Transverse colon (tissue), 4 donors: ENCODE results near the gene PRCD. TPM values are rescaled to one million over a fixed set of nuclear protein-coding genes. Genes with fewer than 3 reads are reported as not detected.

Source experiments
- DNase-seq: peaks from one replicate; pipeline ENCODE4 v3.0.0-alpha.2; 2019
- H3K27ac ChIP-seq, 4 donors: fragments of 200-600 bp; sonication (generic); 2 replicates each; pipeline ENCODE4 v1.5.1; 2016 to 2018; ENCODE audit warnings: inconsistent platforms in 4 of 4
- H3K27me3 ChIP-seq: fragments of 200-600 bp; sonication (generic); 2 replicates; pipeline ENCODE4 v1.5.1; 2017; ENCODE audit warnings: inconsistent platforms
- H3K36me3 ChIP-seq, 4 donors: fragments of 200-600 bp; sonication (generic); 2 replicates each; pipeline ENCODE4 v1.5.1; 2017 to 2019; ENCODE audit warnings: inconsistent platforms in 4 of 4
- H3K4me1 ChIP-seq, 4 donors: fragments of 200-600 bp; sonication (generic); 2 replicates each; pipeline ENCODE4 v1.5.1; 2017 to 2020; ENCODE audit warnings: inconsistent platforms in 4 of 4
- H3K4me3 ChIP-seq, 4 donors: fragments of 200-600 bp; sonication (generic); 1 replicate in 1 of 4; 2 replicates in 3 of 4; pipeline versions ENCODE4 v1.5.1 to v1.6.1; 2017 to 2019; ENCODE audit warnings: inconsistent platforms in 4 of 4
- H3K9me3 ChIP-seq, 2 donors: fragments of 200-600 bp; sonication (generic); 2 replicates each; pipeline ENCODE4 v1.5.1; 2017 to 2019; ENCODE audit warnings: inconsistent platforms in 2 of 2
- CTCF ChIP-seq, 5 experiments: fragments of 200-600 bp in 3 of 5; fragments of 450-650 bp in 2 of 5; sonication (generic) in 3 of 5; IDR thresholded peaks; 1 replicate in 2 of 5; 2 replicates in 3 of 5; pipeline ENCODE4 v1.5.1; 2016 to 2017; ENCODE audit warnings: antibody characterized with exemption in 5 of 5, inconsistent platforms in 3 of 5, mild to moderate bottlenecking in 2 of 5, moderate library complexity in 1 of 5
- EP300 ChIP-seq: sonication (generic); formaldehyde crosslinking; IDR thresholded peaks from one replicate; pipeline ENCODE4 v1.6.1; 2017; ENCODE audit warnings: antibody characterized with exemption, low read depth
- POLR2A ChIP-seq: fragments of 450-650 bp; IDR thresholded peaks from one replicate; pipeline ENCODE4 v1.6.1; 2016; ENCODE audit warnings: antibody characterized with exemption, mild to moderate bottlenecking, moderate library complexity
- POLR2AphosphoS5 ChIP-seq, 3 donors: sonication (generic); formaldehyde crosslinking; IDR thresholded peaks; one replicate each; pipeline ENCODE4 v1.6.1; 2016; ENCODE audit warnings: antibody characterized with exemption in 3 of 3
- WGBS, 2 donors: methylation state at CpG; one replicate each; pipeline ENCODE4 v1.1.5; 2018; ENCODE audit warnings: low coverage in 1 of 2; 5-methylcytosine and 5-hydroxymethylcytosine counted together
- in situ Hi-C, 4 donors: fragments of 200-750 bp; cut with MboI; loops; one replicate each; pipeline versions ENCODE4 v1.15.0 to v1.15.1; 2017; ENCODE audit warnings: low sequenced_read_pairs in 3 of 4, low pct_ligation_motif_present in 1 of 4, low pct_unique_long_range_greater_than_20kb in 1 of 4
- intact Hi-C: fragments of 100-400 bp; cut with DNase I; formaldehyde crosslinking; loops from one replicate; pipeline ENCODE4 v1.15.1; 2023; ENCODE audit warnings: low total_unique reads
- total RNA-seq, 4 donors: library from RNA; depleted of rRNA; stranded (reverse); fragments of >200 nt; gene quantifications; one replicate each; pipeline ENCODE4 v1.1.0, GENCODE V29; 2016

PRCD gene
- total RNA-seq, 4 donors from 2014 or later: 0.64 to 6.8 TPM; not detected in 2

- Histone ChIP-seq H3K27me3 (no peaks in the 10 kb centered on the region), H3K27ac (peak overlapping the region in 1 of 4 donors; percentile 4), H3K4me3 (no peak overlapping the region), H3K4me1 (no peaks in the 10 kb centered on the region), H3K36me3 (no peaks in the 10 kb centered on the region), H3K9me3 (no peaks in the 10 kb centered on the region)
- intact Hi-C loops: no loop called here
- DNase-seq: no peak
- WGBS, 2 donors: 95 to 100% methylated on average over 1 to 7 of the region's 7 CpGs
- no peak for TF ChIP-seq EP300
- no peak for TF ChIP-seq POLR2AphosphoS5 (IDR thresholded peaks at IDR 0.05)
- no peak for TF ChIP-seq CTCF (IDR thresholded peaks at IDR 0.05)
- TF ChIP-seq POLR2A: no peak
- in situ Hi-C loops: no loop called here
These were observed 38.0 kb downstream of the PRCD start for GRCh38 chr17:76577876-76578275.

- DNase-seq: no peak
- peak overlapping the region in 1 of 4 donors; percentile 13 for H3K27ac ChIP-seq
- no peaks in the 10 kb centered on the region for H3K27me3 ChIP-seq
- no peaks in the 10 kb centered on the region for H3K36me3 ChIP-seq
- no peaks in the 10 kb centered on the region for H3K4me1 ChIP-seq
- H3K9me3 ChIP-seq: no peaks in the 10 kb centered on the region
- TF ChIP-seq EP300: no peak
- intact Hi-C loops (no loop called here), in situ Hi-C loops (no loop called here)
- 50 to 68% methylated on average over 2 to 5 of the region's 5 CpGs for WGBS, 2 donors
- H3K4me3 ChIP-seq: no peak overlapping the region
These were observed 38.5 kb downstream of the PRCD start for GRCh38 chr17:76578376-76578775.

DNA sequence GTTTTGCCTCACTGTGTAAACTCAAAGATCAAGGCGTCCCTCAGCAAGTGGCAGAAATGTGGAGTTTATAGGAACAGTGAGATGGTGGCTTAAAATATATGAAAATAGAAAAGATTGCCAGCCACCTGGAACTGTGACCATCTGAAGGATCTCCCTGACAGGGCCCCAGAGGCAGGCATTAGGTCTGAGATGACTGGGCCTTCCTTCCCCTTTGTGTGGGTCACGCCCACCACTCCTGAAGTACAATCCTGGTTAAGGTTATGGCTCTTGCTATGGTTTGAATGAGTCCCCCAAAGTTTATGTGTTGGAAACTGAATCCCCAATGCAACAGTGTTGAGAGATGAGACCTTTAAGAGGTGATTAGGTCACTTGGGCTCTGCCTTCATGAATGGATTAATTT, 39.4 kb downstream of the PRCD start:
- H3K27ac ChIP-seq: no peak overlapping the region
- H3K9me3 ChIP-seq: no peaks in the 10 kb centered on the region
- H3K4me1 ChIP-seq: no peaks in the 10 kb centered on the region
- in situ Hi-C loops: no loop called here
- TF ChIP-seq EP300 (no peak), POLR2A (no peak), POLR2AphosphoS5 (IDR thresholded peaks at IDR 0.05) (no peak), CTCF (IDR thresholded peaks at IDR 0.05) (no peak)
- H3K36me3 ChIP-seq: no peaks in the 10 kb centered on the region
- DNase-seq: no peak
- peaks cover 4% of the 10 kb centered on the region for H3K27me3 ChIP-seq
- no peak overlapping the region for H3K4me3 ChIP-seq
- intact Hi-C loops: no loop called here
- 57% methylated on average over 2 of the region's 2 CpGs; no CpG with 5 or more reads in 1 of the 2 donors for WGBS, 2 donors

GRCh38 chr17:76581515-76581914, 41.7 kb downstream of the PRCD start:
- 75 to 89% methylated on average over 1 to 5 of the region's 5 CpGs for WGBS, 2 donors
- Histone ChIP-seq H3K9me3 (no peaks in the 10 kb centered on the region), H3K4me3 (no peak overlapping the region), H3K4me1 (peaks cover 3 to 20% (median 18%) of the 10 kb centered on the region in 4 donors), H3K27ac (no peak overlapping the region), H3K36me3 (no peaks in the 10 kb centered on the region), H3K27me3 (peaks cover 26% of the 10 kb centered on the region)
- TF ChIP-seq CTCF (IDR thresholded peaks at IDR 0.05) (no peak), EP300 (no peak), POLR2AphosphoS5 (IDR thresholded peaks at IDR 0.05) (no peak), POLR2A (no peak)
- intact Hi-C loops: loop anchor here (5.0 kb wide), 1 partner anchor 1171 kb away; no protein-coding TSS in a partner anchor
- in situ Hi-C loops: no loop called here
- no peak for DNase-seq

DNA sequence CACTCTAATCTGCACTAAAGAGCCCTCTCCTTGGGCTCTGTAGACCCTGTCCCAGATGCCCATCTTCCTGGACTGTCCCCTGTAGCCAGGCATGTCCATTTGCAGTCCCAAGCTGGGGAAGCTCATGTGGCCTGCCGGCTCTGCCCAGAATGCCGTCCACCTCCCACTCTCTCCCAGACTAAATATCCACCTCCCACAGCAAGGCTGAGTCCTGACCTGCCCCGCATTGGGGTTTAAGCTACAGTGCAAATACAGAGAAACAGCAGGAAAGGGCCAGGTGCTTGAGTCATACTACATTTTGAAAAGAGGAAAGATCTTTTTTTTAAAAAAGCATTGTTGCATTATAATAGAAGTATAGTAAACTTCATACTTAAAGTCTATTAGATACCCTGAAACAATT, 42.8 kb downstream of the PRCD start:
- 55% methylated on average over 3 of the region's 3 CpGs; no CpG with 5 or more reads in 1 of the 2 donors for WGBS, 2 donors
- Histone ChIP-seq H3K27ac (no peak overlapping the region), H3K4me3 (no peak overlapping the region), H3K9me3 (no peaks in the 10 kb centered on the region), H3K27me3 (peaks cover 38% of the 10 kb centered on the region), H3K36me3 (no peaks in the 10 kb centered on the region), H3K4me1 (peaks cover 3 to 20% (median 18%) of the 10 kb centered on the region in 4 donors)
- TF ChIP-seq POLR2AphosphoS5 (IDR thresholded peaks at IDR 0.05) (no peak), EP300 (no peak), POLR2A (no peak), CTCF (IDR thresholded peaks at IDR 0.05) (no peak)
- no peak for DNase-seq
- intact Hi-C loops: loop anchor here (5.0 kb wide), 1 partner anchor 1170 kb away; no protein-coding TSS in a partner anchor
- in situ Hi-C loops: no loop called here
